Measurements from ENCODE around the gene CYSLTR2.
"Not testable (repeated sequence)": the region's sequence is repeated elsewhere in the genome, so short reads cannot be mapped to it uniquely, and the experiment has no call there.

The CYSLTR2 gene

DNA sequence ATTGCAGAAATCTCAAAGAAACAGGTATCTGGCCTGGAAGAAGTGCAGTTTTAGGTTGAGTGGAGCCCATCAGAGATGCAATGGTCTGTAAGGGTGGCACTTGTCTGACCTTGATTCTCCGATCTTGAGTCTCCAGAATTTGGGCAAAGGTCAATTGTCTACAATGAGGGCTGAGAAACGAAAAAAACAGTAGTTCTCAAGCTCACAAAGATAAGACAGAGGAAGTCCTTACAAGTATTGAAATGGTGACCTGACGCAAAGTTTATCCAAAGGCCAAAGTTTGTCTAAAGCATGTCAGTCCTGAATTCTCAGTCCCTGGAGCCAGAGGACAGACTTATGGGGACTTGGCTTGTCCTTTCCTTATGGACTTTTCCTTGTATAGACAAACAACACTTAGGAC lies 40.3 kb downstream of the CYSLTR2 start:
- no peak for DNase-seq (ENCODE audit: low read depth in 3 of 3)

DNA sequence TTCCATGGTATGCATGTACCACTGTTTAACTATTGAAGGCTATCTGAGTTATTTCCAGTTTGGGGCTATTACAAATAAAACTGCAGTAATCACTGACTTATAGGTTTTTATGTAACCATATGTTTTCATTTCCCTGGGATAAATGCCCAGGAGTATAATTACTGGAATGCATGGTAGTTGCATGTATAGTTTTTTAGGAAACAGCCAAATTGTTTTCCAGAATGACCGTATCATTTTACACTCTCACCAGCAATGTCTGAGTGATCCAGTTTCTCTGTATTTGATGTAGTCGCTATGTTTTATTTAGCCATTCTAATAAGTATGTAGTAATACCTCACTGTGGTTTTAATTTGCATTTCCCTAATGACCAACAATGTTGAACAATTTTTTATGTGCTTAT lies 42.0 kb downstream of the CYSLTR2 start:
- DNase-seq (ENCODE audit: low read depth in 3 of 3), result no peak

DNA sequence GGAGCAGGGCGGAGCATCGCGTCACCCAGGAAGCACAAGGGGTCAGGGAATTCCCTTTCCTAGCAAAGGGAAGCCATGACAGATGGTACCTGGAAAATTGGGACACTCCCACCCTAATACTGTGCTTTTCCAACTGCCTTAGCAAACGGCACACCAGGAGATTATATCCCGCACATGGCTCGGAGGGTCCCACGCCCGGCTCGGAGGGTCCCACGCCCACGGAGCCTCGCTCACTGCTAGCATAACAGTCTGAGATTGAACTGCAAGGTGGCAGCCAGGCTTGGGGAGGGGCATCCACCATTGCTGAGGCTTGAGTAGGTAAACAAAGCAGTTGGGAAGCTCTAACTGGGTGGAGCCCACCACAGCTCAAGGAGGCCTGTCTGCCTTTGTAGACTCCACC lies 42.9 kb downstream of the CYSLTR2 start:
- not testable (repeated sequence) for DNase-seq (ENCODE audit: low read depth in 3 of 3)

DNA sequence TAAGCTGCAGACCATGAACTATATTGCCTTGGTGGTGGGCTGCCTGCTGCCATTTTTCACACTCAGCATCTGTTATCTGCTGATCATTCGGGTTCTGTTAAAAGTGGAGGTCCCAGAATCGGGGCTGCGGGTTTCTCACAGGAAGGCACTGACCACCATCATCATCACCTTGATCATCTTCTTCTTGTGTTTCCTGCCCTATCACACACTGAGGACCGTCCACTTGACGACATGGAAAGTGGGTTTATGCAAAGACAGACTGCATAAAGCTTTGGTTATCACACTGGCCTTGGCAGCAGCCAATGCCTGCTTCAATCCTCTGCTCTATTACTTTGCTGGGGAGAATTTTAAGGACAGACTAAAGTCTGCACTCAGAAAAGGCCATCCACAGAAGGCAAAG lies 53.7 kb downstream of the CYSLTR2 start:
- no peak for DNase-seq (ENCODE audit: low read depth in 3 of 3)

DNA sequence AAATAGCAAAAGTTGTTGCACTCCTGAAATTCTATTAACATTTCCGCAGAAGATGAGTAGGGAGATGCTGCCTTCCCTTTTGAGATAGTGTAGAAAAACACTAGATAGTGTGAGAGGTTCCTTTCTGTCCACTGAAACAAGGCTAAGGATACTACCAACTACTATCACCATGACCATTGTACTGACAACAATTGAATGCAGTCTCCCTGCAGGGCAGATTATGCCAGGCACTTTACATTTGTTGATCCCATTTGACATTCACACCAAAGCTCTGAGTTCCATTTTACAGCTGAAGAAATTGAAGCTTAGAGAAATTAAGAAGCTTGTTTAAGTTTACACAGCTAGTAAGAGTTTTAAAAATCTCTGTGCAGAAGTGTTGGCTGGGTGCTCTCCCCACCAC lies 55.0 kb downstream of the CYSLTR2 start:
- DNase-seq (ENCODE audit: low read depth in 3 of 3), result no peak

DNA sequence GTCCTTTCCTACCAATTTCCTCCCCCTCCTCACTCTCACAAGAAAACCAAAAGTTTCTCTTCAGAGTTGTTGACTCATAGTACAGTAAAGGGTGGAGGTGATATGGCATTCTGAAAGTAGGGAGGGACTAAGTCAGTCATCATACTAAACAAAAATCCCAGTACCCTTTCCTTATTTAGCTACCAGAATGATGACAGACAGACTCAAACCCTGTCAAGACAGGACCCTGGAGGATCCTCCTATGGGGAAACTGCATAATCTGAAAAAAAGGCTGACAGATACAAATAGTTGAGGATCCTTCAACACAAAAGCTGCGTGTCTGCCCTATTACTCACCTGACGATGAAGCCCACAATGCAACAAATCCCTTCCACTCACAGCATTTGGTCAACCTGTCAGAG lies 55.5 kb downstream of the CYSLTR2 start:
- no peak for DNase-seq (ENCODE audit: low read depth in 3 of 3)

DNA sequence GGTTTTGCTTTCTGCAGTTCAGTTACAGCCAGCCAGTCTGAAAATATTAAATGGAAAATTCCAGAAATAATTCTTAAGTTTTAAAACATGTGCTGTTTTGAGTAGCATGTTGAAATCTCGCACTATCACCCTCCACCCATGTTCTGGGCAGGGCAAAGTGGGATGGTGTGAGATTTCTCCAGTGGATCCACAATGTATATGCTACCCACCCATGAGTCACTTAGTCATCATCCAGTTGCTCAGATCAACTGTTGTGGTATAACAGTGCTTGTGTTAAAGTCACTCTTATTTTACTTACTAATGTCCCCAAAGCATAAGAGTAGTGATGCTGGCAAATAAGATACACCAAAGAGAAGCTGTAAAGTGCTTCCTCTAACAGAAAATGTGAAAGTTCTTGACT lies 56.4 kb downstream of the CYSLTR2 start:
- DNase-seq (ENCODE audit: low read depth in 3 of 3), result no peak

DNA sequence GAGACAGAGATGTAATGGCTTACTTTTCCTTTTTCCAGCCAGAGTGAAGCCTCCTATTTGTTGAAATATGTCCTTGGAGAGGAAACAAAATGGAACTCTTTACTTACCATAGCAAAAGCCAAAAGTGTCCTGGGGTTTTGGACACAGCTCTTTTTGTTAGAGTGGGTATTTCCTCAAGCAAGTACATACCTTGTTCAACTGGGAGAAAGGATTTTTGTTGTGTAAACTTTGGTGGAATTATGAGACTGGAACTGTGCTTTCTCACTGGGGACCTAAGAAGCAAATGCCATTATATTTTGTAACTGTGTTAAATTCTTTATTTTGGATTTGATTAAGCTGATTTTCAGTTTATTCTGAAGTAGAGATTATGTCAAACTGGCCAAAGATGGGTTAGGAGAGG lies 58.4 kb downstream of the CYSLTR2 start:
- DNase-seq (ENCODE audit: low read depth in 3 of 3), result no peak

DNA sequence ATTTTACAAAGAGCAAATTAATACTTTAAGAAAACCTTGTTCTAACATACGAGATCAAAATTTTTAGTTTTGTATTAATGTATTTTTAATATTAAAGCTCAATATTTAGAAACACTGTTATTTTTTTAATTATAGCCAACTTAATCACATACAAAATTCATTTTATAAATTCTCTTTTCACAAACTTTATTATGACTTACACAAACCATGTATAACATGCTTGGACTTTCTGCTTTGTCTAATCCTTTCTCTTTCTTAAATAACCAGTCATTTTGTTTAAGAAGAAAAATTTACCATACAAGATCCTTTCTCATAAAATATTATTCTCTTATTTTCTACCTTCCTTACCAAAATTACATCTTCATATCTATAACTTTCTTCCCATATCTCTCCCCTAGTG lies 62.2 kb downstream of the CYSLTR2 start:
- DNase-seq (ENCODE audit: low read depth in 3 of 3), result no peak

DNA sequence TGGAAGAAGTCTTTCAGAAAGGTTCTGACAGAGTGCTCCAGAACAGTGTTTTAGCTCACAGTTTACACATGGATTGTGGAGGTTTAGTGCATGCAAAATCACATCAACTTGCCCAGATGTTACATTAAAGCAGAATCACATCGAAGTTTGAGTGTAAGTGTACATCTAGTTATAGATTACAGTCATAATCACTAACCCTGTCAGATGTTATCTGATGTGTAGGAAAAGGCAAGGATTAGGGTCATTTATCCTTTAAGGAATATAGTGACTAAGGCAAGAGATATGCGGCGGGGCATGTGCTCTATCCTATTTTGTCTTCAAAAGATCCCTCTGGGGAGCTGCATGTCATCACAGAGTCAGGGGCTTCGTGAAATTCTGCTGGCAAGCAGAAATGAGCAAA lies 66.9 kb downstream of the CYSLTR2 start:
- DNase-seq (ENCODE audit: low read depth in 3 of 3), result no peak

DNA sequence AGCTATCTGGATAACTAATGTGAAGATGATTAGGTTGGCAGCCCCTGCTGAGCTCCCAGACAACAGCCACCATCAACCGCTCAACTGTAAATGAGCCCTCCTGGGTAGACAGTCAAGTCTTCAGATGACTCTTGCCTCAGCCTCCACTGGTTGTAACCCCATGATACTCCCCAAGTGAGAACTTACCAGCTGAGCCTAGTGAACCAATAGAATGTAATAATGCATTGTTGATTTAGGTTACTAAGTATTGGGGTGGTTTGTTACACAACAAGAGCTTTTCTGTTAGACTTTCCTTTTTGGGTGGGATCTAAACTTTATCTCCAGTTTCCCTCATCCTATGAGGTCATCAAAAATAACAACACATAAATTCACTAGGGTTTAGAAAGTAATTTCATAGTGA lies 69.4 kb downstream of the CYSLTR2 start:
- no peak for DNase-seq (ENCODE audit: low read depth in 3 of 3)

DNA sequence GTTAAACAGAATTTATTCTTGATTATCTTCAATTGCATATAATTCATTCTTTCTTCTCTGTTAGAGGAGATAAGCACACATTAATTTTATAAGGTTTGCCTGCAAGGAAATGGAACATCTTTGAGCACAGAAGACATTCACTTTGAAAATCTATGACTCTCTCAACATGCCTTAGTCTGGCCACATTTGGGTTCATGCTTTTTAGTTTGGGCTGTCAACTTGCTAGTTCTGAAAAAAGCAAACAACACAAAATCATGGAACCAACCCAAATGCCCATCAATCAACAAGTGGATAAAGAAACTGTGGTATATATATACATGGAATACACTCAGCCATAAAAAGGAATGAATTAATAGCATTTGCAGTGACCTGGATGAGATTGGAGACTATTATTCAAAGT lies 71.5 kb downstream of the CYSLTR2 start:
- no peak for DNase-seq (ENCODE audit: low read depth in 3 of 3)

DNA sequence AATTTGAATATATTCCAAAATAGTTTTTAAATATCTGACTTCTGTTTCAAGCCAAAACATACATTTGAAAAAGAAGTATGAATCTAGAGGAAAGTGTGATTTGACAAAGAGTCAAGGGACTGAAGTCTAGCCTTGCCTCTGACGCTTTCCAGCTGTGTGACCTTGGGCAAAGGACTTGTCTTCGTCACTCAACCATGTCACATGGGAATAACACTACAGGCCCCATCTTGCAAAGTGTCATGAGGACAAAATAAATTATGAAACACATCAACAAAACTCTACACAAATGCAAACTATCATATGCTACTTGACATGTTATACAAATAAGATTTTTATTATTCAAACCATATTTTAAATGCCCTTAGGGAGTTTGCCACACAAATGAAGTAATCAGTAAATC lies 73.0 kb downstream of the CYSLTR2 start:
- no peak for DNase-seq (ENCODE audit: low read depth in 3 of 3)

DNA sequence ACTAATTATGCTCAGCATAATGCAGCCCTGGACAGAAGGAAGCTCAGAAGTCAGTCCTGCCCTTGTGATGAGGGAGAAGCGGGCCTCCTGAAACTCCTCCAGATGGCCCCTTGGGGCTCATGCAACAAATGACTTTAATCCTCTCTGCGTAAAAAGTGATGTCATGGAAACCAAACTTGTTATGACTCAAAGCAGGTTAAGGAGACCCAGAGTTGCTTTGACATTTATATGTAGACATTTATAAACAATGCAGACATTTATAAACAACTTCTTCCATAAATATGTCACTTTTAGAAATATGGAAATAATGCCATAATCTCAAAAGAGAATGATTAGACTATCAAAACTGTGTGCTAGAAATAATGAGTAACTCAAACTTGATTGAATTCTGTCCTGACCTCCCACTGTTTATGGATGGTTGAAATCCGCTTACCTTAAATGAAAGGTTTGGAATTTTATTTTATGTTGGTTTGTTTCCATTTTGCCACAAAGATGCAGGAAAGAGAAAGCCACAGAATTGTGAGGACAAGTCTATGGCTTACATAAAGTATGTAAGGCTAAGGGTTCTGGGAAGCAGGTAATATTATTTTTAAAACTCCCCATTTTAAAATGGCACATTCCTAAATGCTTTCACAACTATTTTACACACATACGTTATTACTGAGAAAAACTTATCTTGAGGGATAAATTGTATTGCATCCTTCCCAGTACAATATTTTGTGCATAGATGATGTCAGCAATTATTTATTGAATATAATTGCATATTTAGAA lies 73.7 kb downstream of the CYSLTR2 start:
- no peak for DNase-seq (ENCODE audit: low read depth in 3 of 3)

DNA sequence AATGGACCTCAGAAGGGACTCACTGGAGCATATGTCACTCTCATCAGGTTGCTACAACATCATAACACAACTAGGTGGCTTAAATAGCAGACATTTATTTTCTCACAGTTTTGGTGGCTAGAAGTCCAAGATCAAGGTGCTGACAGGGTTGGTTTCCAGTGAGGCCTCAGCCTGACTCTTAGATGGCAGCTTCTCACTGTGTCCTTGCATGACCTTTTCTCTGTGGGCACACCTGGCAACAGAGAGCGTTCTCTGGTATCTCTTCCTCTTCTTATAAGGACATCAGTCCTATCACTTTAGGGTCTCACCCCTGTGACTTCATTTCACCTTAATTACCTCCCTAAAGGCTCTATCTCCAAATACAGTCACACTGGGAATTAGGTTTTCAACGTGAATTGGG lies 74.5 kb downstream of the CYSLTR2 start:
- DNase-seq (ENCODE audit: low read depth in 3 of 3), result no peak

DNA sequence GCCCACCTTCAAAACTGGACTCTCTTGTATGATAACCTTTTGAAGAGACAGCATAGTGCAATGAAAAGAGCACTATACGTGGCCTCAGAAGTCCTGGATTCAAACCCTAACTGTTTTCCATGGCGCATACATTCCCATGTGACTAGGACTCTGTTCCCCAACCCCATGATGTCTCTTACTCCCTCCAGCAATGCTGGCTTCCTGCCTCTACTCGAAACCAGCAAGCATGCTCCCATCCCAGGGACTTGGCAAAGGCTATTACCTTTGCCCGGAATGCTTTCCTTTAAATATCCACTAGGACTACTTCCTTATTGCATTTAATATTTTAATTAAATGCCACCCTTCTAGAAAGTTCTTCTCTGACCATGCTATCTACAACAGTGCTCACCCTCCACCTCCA lies 75.1 kb downstream of the CYSLTR2 start:
- no peak for DNase-seq (ENCODE audit: low read depth in 3 of 3)

DNA sequence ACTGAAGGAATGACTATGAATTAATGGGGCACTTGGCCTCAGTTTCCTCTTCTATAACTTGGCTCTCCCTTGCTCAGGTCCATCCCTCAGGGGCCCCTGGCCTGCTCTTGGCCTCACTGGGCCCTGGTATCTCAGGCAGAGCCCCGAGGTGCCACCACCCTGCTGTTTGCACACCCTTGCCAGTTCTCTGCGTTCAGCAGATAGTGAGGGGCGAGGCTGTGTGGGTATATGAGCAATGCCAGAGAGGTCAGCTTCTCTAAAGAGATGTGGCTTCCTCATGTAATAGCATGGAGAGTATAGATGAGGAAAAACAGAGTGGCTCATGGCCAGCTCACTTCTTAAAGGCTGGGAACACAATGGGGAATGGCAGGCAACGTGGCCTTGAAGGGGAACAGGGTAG lies 76.1 kb downstream of the CYSLTR2 start:
- DNase-seq (ENCODE audit: low read depth in 3 of 3), result no peak

DNA sequence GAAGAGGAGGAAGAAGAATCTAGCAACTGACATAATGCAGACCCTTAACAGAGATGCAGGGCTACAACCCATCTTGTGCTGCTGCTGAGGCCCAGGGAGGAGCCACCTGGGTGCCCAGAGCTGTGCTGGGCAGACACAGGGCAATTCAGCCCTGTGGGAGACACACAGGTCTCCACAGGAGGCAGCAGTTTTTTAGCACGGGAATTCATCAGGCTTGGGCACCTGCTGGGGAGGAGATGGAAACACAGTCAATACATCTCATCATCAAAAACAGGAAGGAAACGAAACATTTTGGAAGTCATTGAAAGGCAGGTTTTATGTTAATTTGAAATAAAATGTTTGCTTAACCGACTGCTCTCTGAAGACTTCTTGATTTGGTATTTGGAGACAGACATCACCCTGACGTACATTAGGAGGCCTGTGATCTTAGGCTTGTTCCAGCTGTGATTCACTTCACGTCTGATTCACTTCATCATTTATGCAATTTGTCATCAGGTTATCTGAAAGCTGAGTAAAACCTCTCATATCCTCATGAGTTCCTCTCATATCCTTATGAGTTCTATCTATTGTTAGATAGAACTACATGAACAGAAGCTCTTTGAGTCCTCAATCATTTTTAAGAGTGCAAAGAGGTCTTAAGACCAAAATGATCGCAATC lies 77.4 kb downstream of the CYSLTR2 start:
- DNase-seq (ENCODE audit: low read depth in 3 of 3), result no peak

DNA sequence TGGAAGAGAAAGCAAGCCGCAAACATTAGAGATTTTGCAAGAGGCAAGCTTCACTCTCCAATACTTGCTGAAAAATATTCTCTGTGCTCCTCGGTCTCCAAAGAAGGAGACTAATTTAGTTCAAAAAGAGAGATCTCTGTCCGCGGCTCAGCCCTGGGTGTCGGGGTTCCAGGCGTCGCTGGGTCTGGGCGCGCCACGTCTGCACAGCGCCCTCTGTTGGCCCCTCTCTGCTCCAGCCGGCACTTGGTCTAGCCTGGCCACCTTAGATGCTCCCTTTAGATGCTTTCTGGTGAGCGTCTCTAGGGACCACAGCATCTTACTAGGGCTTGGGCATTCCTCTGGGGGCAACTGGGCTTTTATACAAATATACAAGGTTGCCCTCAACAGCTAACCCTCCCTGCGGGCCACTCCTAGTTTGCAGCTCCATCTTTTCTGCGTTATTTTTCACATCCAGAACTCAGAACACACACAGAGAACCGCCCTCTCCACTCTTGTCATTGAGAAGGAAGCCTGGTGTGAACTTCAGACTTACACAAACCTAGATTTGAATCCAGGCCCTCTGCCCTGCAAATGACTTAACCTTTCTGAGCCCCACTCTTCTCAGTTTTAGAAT lies 78.3 kb downstream of the CYSLTR2 start:
- peak; percentile 20 to 65 (median 35) for DNase-seq (ENCODE audit: low read depth in 3 of 3)

DNA sequence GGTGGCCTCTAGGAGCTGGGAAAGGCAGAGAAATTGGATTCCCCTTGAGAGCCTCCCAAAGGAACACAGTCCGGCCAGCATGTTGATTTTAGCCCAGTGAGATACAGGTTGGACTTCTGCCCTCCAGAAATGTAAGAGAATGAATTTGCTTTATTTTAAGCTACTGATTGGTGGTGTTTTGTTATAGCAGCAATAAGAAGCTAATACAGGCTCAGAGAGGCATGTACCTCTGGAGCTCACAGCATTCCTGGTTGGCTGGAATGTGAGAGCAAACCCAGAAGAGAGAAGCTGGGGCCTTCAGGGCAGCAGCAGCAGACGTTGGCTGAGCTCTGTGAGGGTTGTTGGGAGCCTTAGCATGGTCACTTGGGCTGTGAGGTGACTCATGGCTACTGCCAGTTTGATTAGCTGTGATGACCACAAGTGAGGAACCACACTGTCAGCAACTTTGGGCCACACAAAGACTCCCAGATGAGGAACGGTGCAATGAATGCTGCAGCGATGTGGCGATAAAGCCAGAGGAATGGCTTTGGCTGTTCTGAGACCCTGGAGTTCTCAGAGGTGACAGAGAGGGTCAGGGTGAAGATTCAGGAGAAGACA lies 80.1 kb downstream of the CYSLTR2 start:
- no peak for DNase-seq (ENCODE audit: low read depth in 3 of 3)

DNA sequence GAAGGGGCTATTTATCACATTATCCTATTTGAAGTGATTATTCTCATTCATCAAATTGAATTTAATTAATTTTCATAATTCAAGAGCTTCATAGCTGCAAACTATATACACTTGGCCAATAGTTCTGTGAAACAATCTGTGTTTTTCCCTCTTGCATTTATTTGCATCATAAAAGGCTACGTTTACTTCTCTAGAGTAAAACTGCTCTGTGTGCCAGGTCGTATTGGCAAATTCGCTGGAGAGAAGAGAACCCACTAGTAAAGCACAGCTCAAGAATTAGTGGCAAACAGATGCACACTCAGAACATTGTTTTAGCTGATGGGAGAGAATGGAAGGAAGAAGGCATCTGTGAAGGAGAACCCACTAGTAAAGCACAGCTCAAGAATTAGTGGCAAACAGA lies 81.8 kb downstream of the CYSLTR2 start:
- DNase-seq (ENCODE audit: low read depth in 3 of 3), result no peak

DNA sequence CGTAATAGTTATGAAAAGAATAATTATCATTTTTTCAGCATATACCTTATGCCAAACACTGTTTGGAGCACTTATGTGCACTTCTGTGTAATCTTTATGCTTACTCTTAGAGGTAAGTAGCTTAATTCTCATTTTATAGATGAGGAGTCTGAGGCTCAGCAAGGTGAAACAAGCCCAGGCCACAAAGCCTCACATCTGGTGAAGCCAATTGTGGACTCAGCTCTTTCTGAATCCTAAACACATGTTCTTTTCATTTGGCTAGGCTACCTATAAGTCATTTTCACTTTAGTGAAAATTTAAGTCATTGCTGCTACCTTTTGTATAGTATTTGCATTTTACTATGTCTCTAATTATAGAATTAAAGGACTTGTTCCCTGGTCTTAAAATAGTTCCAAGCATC lies 84.0 kb downstream of the CYSLTR2 start:
- DNase-seq (ENCODE audit: low read depth in 3 of 3), result no peak

DNA sequence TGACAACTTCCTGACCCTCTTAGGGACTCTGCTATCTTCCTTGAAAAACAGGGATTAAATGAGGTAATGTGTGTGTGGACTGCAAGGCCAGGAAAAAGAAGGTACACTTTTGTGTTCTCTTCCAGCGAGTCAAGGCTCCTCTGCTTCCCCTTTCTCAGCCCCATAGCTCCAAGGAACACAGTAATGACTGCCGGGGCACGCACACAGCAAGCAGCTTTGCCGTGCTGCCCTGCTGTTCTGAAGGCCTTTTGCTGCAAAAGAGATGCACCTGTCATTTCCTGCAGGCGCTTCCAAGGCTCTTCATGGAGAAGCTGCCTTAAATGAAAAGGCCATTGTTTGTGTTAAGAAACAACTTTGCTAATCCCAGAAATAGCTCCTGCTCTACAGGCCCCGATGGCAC lies 84.6 kb downstream of the CYSLTR2 start:
- DNase-seq (ENCODE audit: low read depth in 3 of 3), result no peak

Data from stimulated activated CD4-positive, alpha-beta T cell treated with anti-CD3 and anti-CD28 coated beads, TNF-alpha, amount 100 ng/mL, for 24 hours (primary cell).